Adrenal gland (tissue), 5 donors: ENCODE results near the gene SH3RF1.

Source experiments
- POLR2A ChIP-seq, 2 donors: fragments of 450-650 bp; IDR thresholded peaks; one replicate each; pipeline ENCODE4 v1.6.1; 2017; ENCODE audit warnings: antibody characterized with exemption in 2 of 2, mild to moderate bottlenecking in 2 of 2, moderate library complexity in 1 of 2
- TF ChIP-seq, protein P1 (sequence below), 6 experiments: fragments of 450-650 bp in 4 of 6; fragments of 200-600 bp in 2 of 6; sonication (generic) in 1 of 6; IDR thresholded peaks; 1 replicate in 5 of 6; 2 replicates in 1 of 6; pipeline versions ENCODE4 v1.5.1 to v1.8.0; 2016 to 2021; ENCODE audit warnings: antibody characterized with exemption in 6 of 6, mild to moderate bottlenecking in 2 of 6, moderate library complexity in 1 of 6
- donor health status: DM: no; HTN: no; CAD: no.

DNA sequence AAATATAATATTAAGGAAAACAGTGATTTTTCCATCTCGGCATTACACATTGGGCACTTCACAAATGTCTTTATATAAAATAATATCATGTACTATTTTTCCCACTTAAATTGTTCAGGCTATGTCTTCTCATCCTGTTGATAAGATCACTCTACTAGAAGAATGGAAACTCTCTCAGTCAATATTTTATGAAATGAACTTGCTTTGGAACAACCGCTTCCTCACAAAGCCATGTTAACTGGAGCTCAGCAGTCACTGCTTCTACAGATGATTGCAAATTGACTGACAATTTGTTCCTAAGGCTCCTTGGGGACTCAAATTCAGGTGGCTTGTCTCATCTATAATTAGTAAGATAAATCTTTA, 133.2 kb downstream of the SH3RF1 start:
- TF ChIP-seq POLR2A (IDR thresholded peaks at IDR 0.05), result no peak
- TF ChIP-seq, protein P1, sequence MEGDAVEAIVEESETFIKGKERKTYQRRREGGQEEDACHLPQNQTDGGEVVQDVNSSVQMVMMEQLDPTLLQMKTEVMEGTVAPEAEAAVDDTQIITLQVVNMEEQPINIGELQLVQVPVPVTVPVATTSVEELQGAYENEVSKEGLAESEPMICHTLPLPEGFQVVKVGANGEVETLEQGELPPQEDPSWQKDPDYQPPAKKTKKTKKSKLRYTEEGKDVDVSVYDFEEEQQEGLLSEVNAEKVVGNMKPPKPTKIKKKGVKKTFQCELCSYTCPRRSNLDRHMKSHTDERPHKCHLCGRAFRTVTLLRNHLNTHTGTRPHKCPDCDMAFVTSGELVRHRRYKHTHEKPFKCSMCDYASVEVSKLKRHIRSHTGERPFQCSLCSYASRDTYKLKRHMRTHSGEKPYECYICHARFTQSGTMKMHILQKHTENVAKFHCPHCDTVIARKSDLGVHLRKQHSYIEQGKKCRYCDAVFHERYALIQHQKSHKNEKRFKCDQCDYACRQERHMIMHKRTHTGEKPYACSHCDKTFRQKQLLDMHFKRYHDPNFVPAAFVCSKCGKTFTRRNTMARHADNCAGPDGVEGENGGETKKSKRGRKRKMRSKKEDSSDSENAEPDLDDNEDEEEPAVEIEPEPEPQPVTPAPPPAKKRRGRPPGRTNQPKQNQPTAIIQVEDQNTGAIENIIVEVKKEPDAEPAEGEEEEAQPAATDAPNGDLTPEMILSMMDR (IDR thresholded peaks at IDR 0.05), result no peak
